H1 (cell line): ENCODE measurements around the gene OXTR. TPM values are rescaled to one million over a fixed set of nuclear protein-coding genes. Genes with fewer than 3 reads are reported as not detected.

Source experiments
- CTCF ChIA-PET: fragments of 300-600 bp; sonication (Branson Sonifier 250); formaldehyde crosslinking; loops from one replicate; lab custom pipeline; 2021; ENCODE audit not compliant: partially characterized antibody; lab: Charles Lee
- POLR2A ChIA-PET: fragments of 300-600 bp; sonication (Branson Sonifier 250); formaldehyde crosslinking; loops from one replicate; lab custom pipeline; 2021; ENCODE audit warnings: inconsistent platforms; ENCODE audit not compliant: partially characterized antibody; lab: Charles Lee
- DNase-seq, 2 experiments: peaks; one replicate each; pipeline versions ENCODE4 v3.0.0 to v3.0.0-alpha.2; 2010 to 2022; ENCODE audit warnings: low spot score in 2 of 2, low read depth in 1 of 2, mixed read lengths in 1 of 2
- FAIRE-seq: peaks from 2 replicates; lab custom pipeline; 2011; peaks lifted over from hg19 to GRCh38; lab: Jason Lieb, UNC
- H2AFZ ChIP-seq: 2 replicates; pipeline ENCODE4 v1.8.1; 2012; ENCODE audit warnings: low read length, inconsistent platforms
- H2AK5ac ChIP-seq: 2 replicates; pipeline ENCODE4 v1.6.1; 2013; ENCODE audit warnings: low read depth, low read length
- H2BK120ac ChIP-seq: replicated peaks from 2 replicates; pipeline ENCODE3; 2013; ENCODE audit warnings: low read depth, low read length, inconsistent platforms
- H2BK12ac ChIP-seq: 2 replicates; pipeline ENCODE4 v1.6.1; 2013; ENCODE audit warnings: low read depth, low read length
- H2BK15ac ChIP-seq: 2 replicates; pipeline ENCODE4 v1.6.1; 2013; ENCODE audit warnings: low read length
- H2BK20ac ChIP-seq: 2 replicates; pipeline ENCODE4 v1.6.1; 2013; ENCODE audit warnings: low read length
- H2BK5ac ChIP-seq: 2 replicates; pipeline ENCODE4 v1.6.1; 2013; ENCODE audit warnings: low read depth, low read length
- H3K14ac ChIP-seq: 2 replicates; pipeline ENCODE4 v1.6.1; 2013; ENCODE audit warnings: inconsistent platforms; ENCODE audit not compliant: insufficient read length
- H3K18ac ChIP-seq: 2 replicates; pipeline ENCODE4 v1.6.1; 2013; ENCODE audit warnings: low read length; ENCODE audit errors: extremely low read depth
- H3K23ac ChIP-seq: 2 replicates; pipeline ENCODE4 v1.6.1; 2013; ENCODE audit warnings: inconsistent platforms; ENCODE audit not compliant: insufficient read length
- H3K23me2 ChIP-seq: 2 replicates; pipeline ENCODE4 v1.6.1; 2013; ENCODE audit warnings: low read depth, low read length
- H3K27ac ChIP-seq: 2 replicates; pipeline ENCODE4 v1.6.1; 2011; ENCODE audit warnings: low read depth, low read length, inconsistent platforms
- H3K27me3 ChIP-seq, 4 experiments: replicated peaks in 1 of 4; 1 replicate in 1 of 4; 2 replicates in 3 of 4; pipeline versions ENCODE4 v1.6.1 to v1.8.1; 2011 to 2013; ENCODE audit warnings: low read length in 3 of 4, mild to moderate bottlenecking in 3 of 4, inconsistent platforms in 2 of 4, mixed read lengths in 2 of 4, moderate library complexity in 1 of 4; ENCODE audit not compliant: control insufficient read depth in 3 of 4, insufficient read depth in 3 of 4; ENCODE audit errors: extremely low read depth in 1 of 4
- H3K36me3 ChIP-seq, 4 experiments: 2 replicates each; pipeline versions ENCODE4 v1.6.1 to v1.8.1; 2011 to 2013; ENCODE audit warnings: mild to moderate bottlenecking in 4 of 4, low read length in 3 of 4, moderate library complexity in 2 of 4, control low read depth in 1 of 4, inconsistent platforms in 1 of 4; ENCODE audit not compliant: insufficient read depth in 4 of 4, control insufficient read depth in 2 of 4
- H3K4ac ChIP-seq: replicated peaks from 2 replicates; pipeline ENCODE3; 2013; ENCODE audit warnings: low read length, low read depth, mixed read lengths, inconsistent platforms; ENCODE audit not compliant: insufficient read length
- H3K4me1 ChIP-seq, 4 experiments: replicated peaks in 1 of 4; 1 replicate in 1 of 4; 2 replicates in 3 of 4; pipeline versions ENCODE4 v1.6.1 to v1.8.1; 2011 to 2013; ENCODE audit warnings: low read length in 3 of 4, inconsistent platforms in 2 of 4, mixed read lengths in 1 of 4; ENCODE audit not compliant: insufficient read depth in 4 of 4, control insufficient read depth in 3 of 4
- H3K4me2 ChIP-seq, 2 experiments: 2 replicates each; pipeline versions ENCODE4 v1.6.1 to v1.8.1; 2011 to 2013; ENCODE audit warnings: low read depth in 2 of 2, low read length in 2 of 2, control low read depth in 1 of 2, inconsistent platforms in 1 of 2, mild to moderate bottlenecking in 1 of 2; ENCODE audit not compliant: insufficient read depth in 1 of 2
- H3K4me3 ChIP-seq, 4 experiments: fragments of 200-600, 300-600 bp in 1 of 4; sonication (generic), shearing (Covaris generic), sonication (Bioruptor Twin) in 1 of 4; 2 replicates each; pipeline versions ENCODE4 v1.5.1 to v1.8.1; 2011 to 2016; ENCODE audit warnings: low read length in 4 of 4, low read depth in 3 of 4, control low read depth in 2 of 4, inconsistent platforms in 2 of 4, mild to moderate bottlenecking in 2 of 4, mixed read lengths in 1 of 4, moderate library complexity in 1 of 4; ENCODE audit not compliant: insufficient read depth in 2 of 4; ENCODE audit errors: extremely low read depth in 1 of 4
- H3K56ac ChIP-seq: replicated peaks from 2 replicates; pipeline ENCODE3; 2013; ENCODE audit warnings: low read depth, mild to moderate bottlenecking, mixed read lengths, low read length, inconsistent platforms; ENCODE audit not compliant: insufficient read length
- H3K79me1 ChIP-seq: 2 replicates; pipeline ENCODE4 v1.6.1; 2013; ENCODE audit warnings: low read depth, low read length, control low read depth
- H3K79me2 ChIP-seq, 2 experiments: 2 replicates each; pipeline versions ENCODE4 v1.6.1 to v1.8.1; 2012 to 2013; ENCODE audit warnings: low read length in 2 of 2, mild to moderate bottlenecking in 2 of 2, inconsistent platforms in 1 of 2; ENCODE audit not compliant: insufficient read depth in 2 of 2, control insufficient read depth in 1 of 2
- H3K9ac ChIP-seq, 4 experiments: replicated peaks in 1 of 4; 1 replicate in 1 of 4; 2 replicates in 3 of 4; pipeline versions ENCODE4 v1.6.1 to v1.8.1; 2011 to 2013; ENCODE audit warnings: low read depth in 3 of 4, low read length in 3 of 4, control low read depth in 2 of 4, mild to moderate bottlenecking in 2 of 4, moderate library complexity in 2 of 4, inconsistent platforms in 1 of 4; ENCODE audit errors: extremely low read depth in 1 of 4
- H3K9me3 ChIP-seq, 2 experiments: 2 replicates each; pipeline versions ENCODE4 v1.6.1 to v1.8.1; 2012 to 2013; ENCODE audit warnings: mild to moderate bottlenecking in 2 of 2, moderate library complexity in 2 of 2, control low read depth in 1 of 2, inconsistent platforms in 1 of 2, low read depth in 1 of 2, low read length in 1 of 2, mixed read lengths in 1 of 2; ENCODE audit not compliant: insufficient read depth in 2 of 2
- H4K20me1 ChIP-seq, 2 experiments: replicated peaks in 1 of 2; 2 replicates each; pipeline versions ENCODE3 to v1.8.1; 2011 to 2013; ENCODE audit warnings: inconsistent platforms in 2 of 2, low read length in 2 of 2, mild to moderate bottlenecking in 1 of 2; ENCODE audit not compliant: insufficient read depth in 2 of 2, control insufficient read depth in 1 of 2
- H4K5ac ChIP-seq: 2 replicates; pipeline ENCODE4 v1.6.1; 2013; ENCODE audit warnings: low read length, low read depth, mixed read lengths, inconsistent platforms; ENCODE audit not compliant: insufficient read length
- H4K8ac ChIP-seq: 2 replicates; pipeline ENCODE4 v1.8.0; 2013; ENCODE audit warnings: mild to moderate bottlenecking, moderate library complexity, low read length, inconsistent platforms; ENCODE audit not compliant: insufficient read depth; ENCODE audit errors: extremely low read depth
- H4K91ac ChIP-seq: replicated peaks from 2 replicates; pipeline ENCODE3; 2013; ENCODE audit warnings: low read length, mixed read lengths, inconsistent platforms; ENCODE audit not compliant: insufficient read length
- ASH2L ChIP-seq: fragments of 200-600, 300-600 bp; sonication (generic); IDR thresholded peaks from one replicate; pipeline ENCODE4 v1.7.1; 2017; ENCODE audit warnings: low read length
- ATF3 ChIP-seq: IDR thresholded peaks from 2 replicates; pipeline ENCODE4 v1.6.1; 2011; ENCODE audit warnings: low read depth, mild to moderate bottlenecking, low read length; ENCODE audit not compliant: insufficient read depth
- POLR2AphosphoS5 ChIP-seq: IDR thresholded peaks from 2 replicates; pipeline ENCODE4 v1.6.1; 2011; ENCODE audit warnings: low read depth, low read length
- POU5F1 ChIP-seq: IDR thresholded peaks from 2 replicates; pipeline ENCODE4 v1.6.1; 2011; ENCODE audit warnings: low read depth, mild to moderate bottlenecking, low read length, moderate library complexity
- RNF2 ChIP-seq: fragments of 200-900, 300-1000 bp; sonication (generic); IDR thresholded peaks from 2 replicates; pipeline ENCODE4 v1.7.1; 2016; ENCODE audit warnings: borderline replicate concordance, low read depth, mild to moderate bottlenecking, antibody characterized with exemption, low read length; ENCODE audit not compliant: poor library complexity, severe bottlenecking; ENCODE audit errors: missing control alignments
- RXRA ChIP-seq: IDR thresholded peaks from 2 replicates; pipeline ENCODE4 v1.6.1; 2011; ENCODE audit warnings: low read depth, mild to moderate bottlenecking, low read length, moderate library complexity; ENCODE audit not compliant: insufficient read depth
- SIN3A ChIP-seq, 2 experiments: IDR thresholded peaks in 1 of 2; conservative IDR thresholded peaks in 1 of 2; 2 replicates each; pipeline ENCODE4 v1.6.1; 2011 to 2012; ENCODE audit warnings: low read length in 2 of 2, improper control_type of control experiment in 1 of 2, low read depth in 1 of 2, mild to moderate bottlenecking in 1 of 2
- whole genome bisulfite sequencing, 2 experiments: shearing (Covaris generic) in 1 of 2; methylation state at CpG; one replicate each; pipeline versions ENCODE4 v1.1.6 to v1.1.7; 2013 to 2015; ENCODE audit warnings: low lambda C conversion rate in 2 of 2, mixed read lengths in 2 of 2, inconsistent platforms in 1 of 2, low coverage in 1 of 2, missing lambda C conversion rate in 1 of 2; ENCODE audit not compliant: insufficient replicate concordance in 2 of 2, insufficient coverage in 1 of 2, insufficient read length in 1 of 2; ENCODE audit errors: extremely low coverage in 1 of 2, missing lambda C conversion rate in 1 of 2; 5-methylcytosine and 5-hydroxymethylcytosine counted together
- polyA plus RNA-seq, 7 experiments: library from polyadenylated mRNA; depleted of rRNA in 3 of 7; stranded (reverse) in 5 of 7; unstranded in 2 of 7; fragments of >200 nt in 5 of 7; fragments of 200-250 nt in 2 of 7; gene quantifications; 1 replicate in 5 of 7; 2 replicates in 1 of 7; 4 replicates in 1 of 7; pipeline versions ENCODE4 v1.2.1 to v1.2.3, GENCODE V29; 2011 to 2013; ENCODE audit warnings: missing spikeins in 2 of 7, mixed read lengths in 2 of 7
- total RNA-seq: library from RNA; stranded (reverse); fragmentation: NEBNext Ultra II Directional; extraction: Animal tissue kit (Norgen Biotek cat#: 25700); gene quantifications from 2 replicates; pipeline ENCODE4 v1.2.1, GENCODE V29; 2021
- TF ChIP-seq, protein P1 (sequence below): IDR thresholded peaks from 2 replicates; pipeline ENCODE4 v1.6.1; 2012; ENCODE audit warnings: inconsistent platforms
- TF ChIP-seq, protein P2 (sequence below): IDR thresholded peaks from 2 replicates; pipeline ENCODE4 v1.6.1; 2012; ENCODE audit warnings: low read length, inconsistent platforms

Gene OXTR
- total and polyA plus RNA-seq, 2 of the 8 experiments (the other 6 are each of a cell fraction or from before 2014, with no cell fraction given), result 0.77 to 2.3 TPM

GRCh38 chr3:8724108-8724752 lies 45.2 kb downstream of the OXTR start:
- POLR2A ChIA-PET, result interaction anchor here (1.0 kb wide), 1 partner anchor 14 kb away, joined by 3 read pairs; no protein-coding TSS in a partner anchor
- Histone ChIP-seq H3K23ac (no peak overlapping the region), H3K79me1 (no peaks in the 10 kb centered on the region), H3K27me3 (no peaks in the 10 kb centered on the region; a peak in 1 of 7 replicates), H3K18ac (no peak overlapping the region), H3K4me1 (peaks cover 0 to 2% (median 0%) of the 10 kb centered on the region in 4 experiments; a peak in 2 of 7 replicates), H3K36me3 (no peaks in the 10 kb centered on the region), H4K91ac (no peak overlapping the region), H3K23me2 (no peaks in the 10 kb centered on the region), H2BK20ac (no peak overlapping the region), H3K14ac (no peak overlapping the region), H4K5ac (no peak overlapping the region), H4K20me1 (no peaks in the 10 kb centered on the region), H4K8ac (no peak overlapping the region), H3K4me3 (no peak overlapping the region), H2BK12ac (no peak overlapping the region), H3K4ac (no peak overlapping the region), H2AK5ac (no peak overlapping the region), H3K4me2 (no peak overlapping the region), H2BK5ac (no peak overlapping the region), H3K9me3 (no peaks in the 10 kb centered on the region), H3K27ac (no peak overlapping the region), H2BK15ac (no peak overlapping the region), H3K79me2 (no peaks in the 10 kb centered on the region), H2BK120ac (no peak overlapping the region), H3K56ac (no peak overlapping the region), H2AFZ (no peak overlapping the region), H3K9ac (no peak overlapping the region)
- DNase-seq, result no peak
- CTCF ChIA-PET, result interaction anchor here (0.6 to 1.9 kb wide), 6 partner anchors 11 to 122 kb away, joined by 3 to 7 read pairs (median 4); partner anchors contain the start of gene OXTR
- no peak for FAIRE-seq
- WGBS, 2 experiments, result 88% methylated on average over 3 of the region's 3 CpGs; no CpG with 5 or more reads in 1 of the 2 experiments
- TF ChIP-seq, protein P1, sequence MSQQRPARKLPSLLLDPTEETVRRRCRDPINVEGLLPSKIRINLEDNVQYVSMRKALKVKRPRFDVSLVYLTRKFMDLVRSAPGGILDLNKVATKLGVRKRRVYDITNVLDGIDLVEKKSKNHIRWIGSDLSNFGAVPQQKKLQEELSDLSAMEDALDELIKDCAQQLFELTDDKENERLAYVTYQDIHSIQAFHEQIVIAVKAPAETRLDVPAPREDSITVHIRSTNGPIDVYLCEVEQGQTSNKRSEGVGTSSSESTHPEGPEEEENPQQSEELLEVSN, result no peak
- TF ChIP-seq POLR2AphosphoS5 (no peak), SIN3A (conservative IDR thresholded peaks at IDR 0.05 in 1 of 2, IDR thresholded peaks at IDR 0.05 in 1 of 2; ENCODE audit: low read depth in 1 of 2, low read length in 2 of 2) (no peak), ASH2L (no peak), RXRA (no peak), ATF3 (no peak), POU5F1 (no peak), RNF2 (no peak)
- TF ChIP-seq, protein P2, sequence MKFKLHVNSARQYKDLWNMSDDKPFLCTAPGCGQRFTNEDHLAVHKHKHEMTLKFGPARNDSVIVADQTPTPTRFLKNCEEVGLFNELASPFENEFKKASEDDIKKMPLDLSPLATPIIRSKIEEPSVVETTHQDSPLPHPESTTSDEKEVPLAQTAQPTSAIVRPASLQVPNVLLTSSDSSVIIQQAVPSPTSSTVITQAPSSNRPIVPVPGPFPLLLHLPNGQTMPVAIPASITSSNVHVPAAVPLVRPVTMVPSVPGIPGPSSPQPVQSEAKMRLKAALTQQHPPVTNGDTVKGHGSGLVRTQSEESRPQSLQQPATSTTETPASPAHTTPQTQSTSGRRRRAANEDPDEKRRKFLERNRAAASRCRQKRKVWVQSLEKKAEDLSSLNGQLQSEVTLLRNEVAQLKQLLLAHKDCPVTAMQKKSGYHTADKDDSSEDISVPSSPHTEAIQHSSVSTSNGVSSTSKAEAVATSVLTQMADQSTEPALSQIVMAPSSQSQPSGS, result no peak
